HL-60 (cell line): ENCODE results near the gene TMTC1.

ENCODE experiments used
- DNase-seq, 2 experiments: peaks; one replicate each; pipeline ENCODE4 v3.0.0-alpha.2; 2010 to 2020; ENCODE audit warnings: low read depth in 1 of 2, low spot score in 1 of 2
- H3K27ac ChIP-seq: fragments of 250-450 bp; sonication (Bioruptor Pico); replicated peaks from 2 replicates; pipeline ENCODE4 v1.5.1; 2020; ENCODE audit warnings: mild to moderate bottlenecking, moderate library complexity
- H3K27me3 ChIP-seq: fragments of 250-450 bp; sonication (Bioruptor Pico); 2 replicates; pipeline ENCODE4 v1.5.1; 2021; ENCODE audit warnings: mild to moderate bottlenecking, moderate library complexity; ENCODE audit not compliant: insufficient read depth, poor library complexity, severe bottlenecking
- H3K4me3 ChIP-seq: replicated peaks from 2 replicates; pipeline ENCODE4 v1.5.1; 2011; ENCODE audit warnings: mild to moderate bottlenecking, control low read depth, low read length; ENCODE audit not compliant: insufficient read depth
- GABPA ChIP-seq: IDR thresholded peaks from 2 replicates; pipeline ENCODE4 v1.6.1; 2012; ENCODE audit warnings: low read depth
- POLR2AphosphoS5 ChIP-seq: IDR thresholded peaks from 2 replicates; pipeline ENCODE4 v1.6.1; 2012; ENCODE audit warnings: low read depth
- SPI1 ChIP-seq: IDR thresholded peaks from 2 replicates; pipeline ENCODE4 v1.6.1; 2012; ENCODE audit warnings: low read depth, mild to moderate bottlenecking, borderline replicate concordance
- TF ChIP-seq, protein P1 (sequence below): IDR thresholded peaks from one replicate; pipeline ENCODE4 v1.5.1; 2011; ENCODE audit warnings: low read length, control low read depth, inconsistent platforms; ENCODE audit not compliant: insufficient read depth
- TF ChIP-seq, protein P2 (sequence below): IDR thresholded peaks from 2 replicates; pipeline ENCODE4 v1.6.1; 2012; ENCODE audit warnings: low read depth; ENCODE audit not compliant: insufficient replicate concordance

The TMTC1 gene

DNA sequence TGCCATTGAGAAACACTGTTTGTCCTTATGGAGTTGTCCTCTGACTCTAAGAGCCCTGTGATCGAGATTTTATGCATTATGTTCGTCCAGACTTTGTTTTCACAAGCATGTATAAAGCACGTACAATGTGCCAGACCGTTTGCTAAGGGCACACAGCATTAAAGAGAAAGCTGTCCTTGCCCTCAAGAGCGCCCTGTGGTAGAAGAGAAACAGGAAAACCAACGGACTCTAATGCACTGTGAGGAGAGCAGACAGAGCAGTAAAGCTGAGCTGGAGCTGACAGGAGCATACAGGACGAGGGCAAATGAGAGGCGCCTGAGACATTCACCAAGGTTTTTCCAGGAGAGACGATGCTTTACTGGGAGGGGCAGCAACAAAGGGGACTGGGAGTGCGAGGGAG, 220.1 kb downstream of the TMTC1 start:
- Histone ChIP-seq H3K4me3 (no peak overlapping the region), H3K27me3 (peaks cover 11% of the 10 kb centered on the region), H3K27ac (no peak overlapping the region)
- no peak for DNase-seq
- TF ChIP-seq POLR2AphosphoS5 (no peak), GABPA (no peak), SPI1 (no peak)
- TF ChIP-seq, protein P1, sequence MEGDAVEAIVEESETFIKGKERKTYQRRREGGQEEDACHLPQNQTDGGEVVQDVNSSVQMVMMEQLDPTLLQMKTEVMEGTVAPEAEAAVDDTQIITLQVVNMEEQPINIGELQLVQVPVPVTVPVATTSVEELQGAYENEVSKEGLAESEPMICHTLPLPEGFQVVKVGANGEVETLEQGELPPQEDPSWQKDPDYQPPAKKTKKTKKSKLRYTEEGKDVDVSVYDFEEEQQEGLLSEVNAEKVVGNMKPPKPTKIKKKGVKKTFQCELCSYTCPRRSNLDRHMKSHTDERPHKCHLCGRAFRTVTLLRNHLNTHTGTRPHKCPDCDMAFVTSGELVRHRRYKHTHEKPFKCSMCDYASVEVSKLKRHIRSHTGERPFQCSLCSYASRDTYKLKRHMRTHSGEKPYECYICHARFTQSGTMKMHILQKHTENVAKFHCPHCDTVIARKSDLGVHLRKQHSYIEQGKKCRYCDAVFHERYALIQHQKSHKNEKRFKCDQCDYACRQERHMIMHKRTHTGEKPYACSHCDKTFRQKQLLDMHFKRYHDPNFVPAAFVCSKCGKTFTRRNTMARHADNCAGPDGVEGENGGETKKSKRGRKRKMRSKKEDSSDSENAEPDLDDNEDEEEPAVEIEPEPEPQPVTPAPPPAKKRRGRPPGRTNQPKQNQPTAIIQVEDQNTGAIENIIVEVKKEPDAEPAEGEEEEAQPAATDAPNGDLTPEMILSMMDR, result no peak
- TF ChIP-seq, protein P2, sequence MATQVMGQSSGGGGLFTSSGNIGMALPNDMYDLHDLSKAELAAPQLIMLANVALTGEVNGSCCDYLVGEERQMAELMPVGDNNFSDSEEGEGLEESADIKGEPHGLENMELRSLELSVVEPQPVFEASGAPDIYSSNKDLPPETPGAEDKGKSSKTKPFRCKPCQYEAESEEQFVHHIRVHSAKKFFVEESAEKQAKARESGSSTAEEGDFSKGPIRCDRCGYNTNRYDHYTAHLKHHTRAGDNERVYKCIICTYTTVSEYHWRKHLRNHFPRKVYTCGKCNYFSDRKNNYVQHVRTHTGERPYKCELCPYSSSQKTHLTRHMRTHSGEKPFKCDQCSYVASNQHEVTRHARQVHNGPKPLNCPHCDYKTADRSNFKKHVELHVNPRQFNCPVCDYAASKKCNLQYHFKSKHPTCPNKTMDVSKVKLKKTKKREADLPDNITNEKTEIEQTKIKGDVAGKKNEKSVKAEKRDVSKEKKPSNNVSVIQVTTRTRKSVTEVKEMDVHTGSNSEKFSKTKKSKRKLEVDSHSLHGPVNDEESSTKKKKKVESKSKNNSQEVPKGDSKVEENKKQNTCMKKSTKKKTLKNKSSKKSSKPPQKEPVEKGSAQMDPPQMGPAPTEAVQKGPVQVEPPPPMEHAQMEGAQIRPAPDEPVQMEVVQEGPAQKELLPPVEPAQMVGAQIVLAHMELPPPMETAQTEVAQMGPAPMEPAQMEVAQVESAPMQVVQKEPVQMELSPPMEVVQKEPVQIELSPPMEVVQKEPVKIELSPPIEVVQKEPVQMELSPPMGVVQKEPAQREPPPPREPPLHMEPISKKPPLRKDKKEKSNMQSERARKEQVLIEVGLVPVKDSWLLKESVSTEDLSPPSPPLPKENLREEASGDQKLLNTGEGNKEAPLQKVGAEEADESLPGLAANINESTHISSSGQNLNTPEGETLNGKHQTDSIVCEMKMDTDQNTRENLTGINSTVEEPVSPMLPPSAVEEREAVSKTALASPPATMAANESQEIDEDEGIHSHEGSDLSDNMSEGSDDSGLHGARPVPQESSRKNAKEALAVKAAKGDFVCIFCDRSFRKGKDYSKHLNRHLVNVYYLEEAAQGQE, result no peak

DNA sequence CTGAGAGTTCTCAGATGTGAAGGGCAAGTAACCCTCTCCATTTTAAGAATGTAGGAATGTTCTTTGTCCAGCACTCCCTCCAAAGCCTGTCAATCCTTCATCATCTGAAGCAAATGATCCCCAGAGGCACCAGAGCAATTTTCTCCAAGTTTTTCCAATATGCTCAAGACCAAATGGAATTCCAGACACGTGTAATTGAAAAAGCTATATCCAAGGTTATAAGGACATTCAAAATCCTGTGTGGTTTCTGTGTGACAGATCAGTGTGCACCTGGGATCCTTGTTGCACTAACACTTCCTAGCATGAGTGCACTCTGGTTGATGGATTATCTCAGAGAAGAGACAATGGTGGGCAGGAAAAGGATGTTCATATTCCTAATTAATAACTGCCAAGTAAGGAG, 220.7 kb downstream of the TMTC1 start:
- TF ChIP-seq POLR2AphosphoS5 (no peak), GABPA (no peak), SPI1 (no peak)
- TF ChIP-seq, protein P2, result no peak
- TF ChIP-seq, protein P1, result no peak
- no peak overlapping the region for H3K27ac ChIP-seq
- H3K4me3 ChIP-seq, result no peak overlapping the region
- H3K27me3 ChIP-seq, result peaks cover 11% of the 10 kb centered on the region
- no peak for DNase-seq

DNA sequence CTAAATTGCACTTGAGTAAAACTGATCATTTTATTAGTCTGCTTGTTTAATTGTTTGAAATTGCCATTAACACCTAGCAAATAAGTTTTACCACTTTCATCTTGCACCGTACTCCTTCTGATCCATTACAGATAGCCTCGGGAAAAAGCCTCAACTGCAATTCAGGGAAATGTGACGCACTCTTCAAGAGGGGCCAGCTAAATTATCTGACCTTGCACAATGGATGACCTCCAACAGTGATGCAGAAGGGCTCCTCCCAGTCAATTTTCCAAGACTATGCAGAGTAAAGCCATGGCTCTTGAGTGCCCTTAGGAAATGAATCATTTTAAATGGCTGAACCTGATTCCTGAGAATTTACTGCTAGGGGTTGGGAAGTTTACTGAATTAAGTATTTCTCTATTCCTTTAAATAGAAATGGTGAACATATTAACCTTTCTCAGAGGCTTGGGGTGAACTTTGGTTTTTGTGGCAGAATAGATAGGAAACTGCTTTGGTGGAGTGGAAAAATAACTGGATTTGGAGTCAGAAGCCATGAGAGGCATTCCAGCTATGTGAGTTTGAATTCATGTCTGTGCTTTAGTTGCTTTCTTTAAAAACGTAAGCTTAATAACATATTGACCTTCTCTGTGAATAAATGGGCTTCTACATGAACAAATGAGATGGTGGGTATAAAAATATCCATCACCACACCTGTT, 221.5 kb downstream of the TMTC1 start:
- Histone ChIP-seq H3K27me3 (peaks cover 12% of the 10 kb centered on the region), H3K4me3 (no peak overlapping the region), H3K27ac (no peak overlapping the region)
- DNase-seq, result no peak
- TF ChIP-seq, protein P2, result no peak
- TF ChIP-seq GABPA, result no peak
- TF ChIP-seq, protein P1, result no peak
